ENCODE data around the gene SNX6.

DNA sequence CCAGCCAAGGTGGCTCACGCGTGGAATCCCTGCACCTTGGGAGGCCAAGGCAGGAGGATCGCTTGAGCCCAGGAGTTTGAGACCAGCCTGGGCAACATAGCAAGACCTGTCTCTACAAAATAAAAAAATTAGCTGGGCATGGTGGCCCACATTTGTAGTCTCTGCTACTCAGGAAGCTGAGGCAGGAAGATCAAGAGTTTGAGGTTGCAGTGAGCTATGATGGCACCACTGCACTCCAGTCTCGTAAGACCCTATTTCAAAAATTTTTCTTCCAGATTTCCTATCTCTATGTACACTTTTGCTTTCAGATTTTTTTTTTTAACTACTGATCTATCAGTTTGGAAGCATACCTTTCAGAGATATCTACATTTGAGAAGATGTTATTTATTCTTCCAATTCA, 15.3 kb downstream of the SNX6 start:
- TF ChIP-seq, protein P1, sequence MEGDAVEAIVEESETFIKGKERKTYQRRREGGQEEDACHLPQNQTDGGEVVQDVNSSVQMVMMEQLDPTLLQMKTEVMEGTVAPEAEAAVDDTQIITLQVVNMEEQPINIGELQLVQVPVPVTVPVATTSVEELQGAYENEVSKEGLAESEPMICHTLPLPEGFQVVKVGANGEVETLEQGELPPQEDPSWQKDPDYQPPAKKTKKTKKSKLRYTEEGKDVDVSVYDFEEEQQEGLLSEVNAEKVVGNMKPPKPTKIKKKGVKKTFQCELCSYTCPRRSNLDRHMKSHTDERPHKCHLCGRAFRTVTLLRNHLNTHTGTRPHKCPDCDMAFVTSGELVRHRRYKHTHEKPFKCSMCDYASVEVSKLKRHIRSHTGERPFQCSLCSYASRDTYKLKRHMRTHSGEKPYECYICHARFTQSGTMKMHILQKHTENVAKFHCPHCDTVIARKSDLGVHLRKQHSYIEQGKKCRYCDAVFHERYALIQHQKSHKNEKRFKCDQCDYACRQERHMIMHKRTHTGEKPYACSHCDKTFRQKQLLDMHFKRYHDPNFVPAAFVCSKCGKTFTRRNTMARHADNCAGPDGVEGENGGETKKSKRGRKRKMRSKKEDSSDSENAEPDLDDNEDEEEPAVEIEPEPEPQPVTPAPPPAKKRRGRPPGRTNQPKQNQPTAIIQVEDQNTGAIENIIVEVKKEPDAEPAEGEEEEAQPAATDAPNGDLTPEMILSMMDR (IDR thresholded peaks at IDR 0.05 in 2 of 3, conservative IDR thresholded peaks at IDR 0.05 in 1 of 3; ENCODE audit: borderline replicate concordance in 1 of 3, insufficient read depth in 1 of 3, low read depth in 2 of 3, low read length in 2 of 3), result no peak
- no peak for TF ChIP-seq EZH2 (IDR thresholded peaks at IDR 0.05)
- TF ChIP-seq, protein P2, sequence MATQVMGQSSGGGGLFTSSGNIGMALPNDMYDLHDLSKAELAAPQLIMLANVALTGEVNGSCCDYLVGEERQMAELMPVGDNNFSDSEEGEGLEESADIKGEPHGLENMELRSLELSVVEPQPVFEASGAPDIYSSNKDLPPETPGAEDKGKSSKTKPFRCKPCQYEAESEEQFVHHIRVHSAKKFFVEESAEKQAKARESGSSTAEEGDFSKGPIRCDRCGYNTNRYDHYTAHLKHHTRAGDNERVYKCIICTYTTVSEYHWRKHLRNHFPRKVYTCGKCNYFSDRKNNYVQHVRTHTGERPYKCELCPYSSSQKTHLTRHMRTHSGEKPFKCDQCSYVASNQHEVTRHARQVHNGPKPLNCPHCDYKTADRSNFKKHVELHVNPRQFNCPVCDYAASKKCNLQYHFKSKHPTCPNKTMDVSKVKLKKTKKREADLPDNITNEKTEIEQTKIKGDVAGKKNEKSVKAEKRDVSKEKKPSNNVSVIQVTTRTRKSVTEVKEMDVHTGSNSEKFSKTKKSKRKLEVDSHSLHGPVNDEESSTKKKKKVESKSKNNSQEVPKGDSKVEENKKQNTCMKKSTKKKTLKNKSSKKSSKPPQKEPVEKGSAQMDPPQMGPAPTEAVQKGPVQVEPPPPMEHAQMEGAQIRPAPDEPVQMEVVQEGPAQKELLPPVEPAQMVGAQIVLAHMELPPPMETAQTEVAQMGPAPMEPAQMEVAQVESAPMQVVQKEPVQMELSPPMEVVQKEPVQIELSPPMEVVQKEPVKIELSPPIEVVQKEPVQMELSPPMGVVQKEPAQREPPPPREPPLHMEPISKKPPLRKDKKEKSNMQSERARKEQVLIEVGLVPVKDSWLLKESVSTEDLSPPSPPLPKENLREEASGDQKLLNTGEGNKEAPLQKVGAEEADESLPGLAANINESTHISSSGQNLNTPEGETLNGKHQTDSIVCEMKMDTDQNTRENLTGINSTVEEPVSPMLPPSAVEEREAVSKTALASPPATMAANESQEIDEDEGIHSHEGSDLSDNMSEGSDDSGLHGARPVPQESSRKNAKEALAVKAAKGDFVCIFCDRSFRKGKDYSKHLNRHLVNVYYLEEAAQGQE (IDR thresholded peaks at IDR 0.05; ENCODE audit: low read depth), result no peak
- TF ChIP-seq CBX3 (IDR thresholded peaks at IDR 0.05; ENCODE audit: low read depth), result no peak
- no peak for TF ChIP-seq JUND (IDR thresholded peaks at IDR 0.05)
